Loucy (cell line): Measurements from ENCODE around the gene NCOR2.

Experiments
- H2AFZ ChIP-seq: fragments of 200-600 bp; sonication (generic); 2 replicates; pipeline ENCODE4 v1.6.0; 2016; ENCODE audit warnings: antibody characterized with exemption, mild to moderate bottlenecking, low read length, moderate library complexity
- H3F3A ChIP-seq: fragments of 200-600 bp; 2 replicates; pipeline ENCODE4 v1.6.0; 2016; ENCODE audit warnings: antibody characterized with exemption, low read depth, mild to moderate bottlenecking
- H3K27me3 ChIP-seq: fragments of 200-600 bp; sonication (generic); 2 replicates; pipeline ENCODE4 v1.6.1; 2014; ENCODE audit warnings: low read length, mild to moderate bottlenecking; ENCODE audit not compliant: insufficient read depth, poor library complexity, severe bottlenecking
- H3K36me3 ChIP-seq: fragments of 200-600 bp; sonication (generic); 2 replicates; pipeline ENCODE4 v1.6.1; 2016; ENCODE audit warnings: low read length; ENCODE audit not compliant: insufficient read depth
- H3K4me1 ChIP-seq: fragments of 200-600 bp; sonication (generic); 2 replicates; pipeline ENCODE4 v1.5.1; 2014; ENCODE audit warnings: low read length, mild to moderate bottlenecking; ENCODE audit not compliant: insufficient read depth, poor library complexity, severe bottlenecking
- H3K4me2 ChIP-seq: fragments of 200-600 bp; sonication (generic); 2 replicates; pipeline ENCODE4 v1.6.0; 2014; ENCODE audit warnings: antibody characterized with exemption, low read length, low read depth, mild to moderate bottlenecking; ENCODE audit not compliant: poor library complexity, severe bottlenecking
- H3K4me3 ChIP-seq: fragments of 200-600 bp; sonication (generic); 2 replicates; pipeline ENCODE4 v1.5.1; 2014; ENCODE audit warnings: low read length, mild to moderate bottlenecking, mixed read lengths; ENCODE audit not compliant: poor library complexity, severe bottlenecking
- H3K79me2 ChIP-seq: fragments of 200-600 bp; sonication (generic); 2 replicates; pipeline ENCODE4 v1.6.1; 2014; ENCODE audit warnings: low read length; ENCODE audit not compliant: insufficient read depth
- H3K9ac ChIP-seq: fragments of 200-600 bp; sonication (generic); 2 replicates; pipeline ENCODE4 v1.6.0; 2014; ENCODE audit warnings: mild to moderate bottlenecking, low read depth, low read length, moderate library complexity; ENCODE audit not compliant: poor library complexity, severe bottlenecking
- H3K9me2 ChIP-seq: fragments of 200-600 bp; sonication (generic); replicated peaks from 2 replicates; pipeline ENCODE4 v1.6.1; 2016; ENCODE audit warnings: low read depth, low read length, mixed read lengths
- H3K9me3 ChIP-seq: fragments of 200-600 bp; sonication (generic); 2 replicates; pipeline ENCODE4 v1.6.1; 2014; ENCODE audit warnings: mild to moderate bottlenecking, antibody characterized with exemption, low read length, low read depth; ENCODE audit not compliant: insufficient read depth
- H4K20me1 ChIP-seq: fragments of 200-600 bp; sonication (generic); 2 replicates; pipeline ENCODE4 v1.6.0; 2014; ENCODE audit warnings: antibody characterized with exemption, low read length, mild to moderate bottlenecking; ENCODE audit not compliant: insufficient read depth, poor library complexity, severe bottlenecking
- EZH2phosphoT487 ChIP-seq: fragments of 200-600 bp; IDR thresholded peaks from 2 replicates; pipeline ENCODE4 v1.6.1; 2018; ENCODE audit warnings: antibody characterized with exemption, mild to moderate bottlenecking, moderate library complexity, borderline replicate concordance
- TF ChIP-seq, protein P1 (sequence below): fragments of 200-600 bp; sonication (generic); conservative IDR thresholded peaks from 2 replicates; pipeline ENCODE4 v1.5.1; 2014; ENCODE audit warnings: mild to moderate bottlenecking, antibody characterized with exemption, low read length

Gene NCOR2

DNA sequence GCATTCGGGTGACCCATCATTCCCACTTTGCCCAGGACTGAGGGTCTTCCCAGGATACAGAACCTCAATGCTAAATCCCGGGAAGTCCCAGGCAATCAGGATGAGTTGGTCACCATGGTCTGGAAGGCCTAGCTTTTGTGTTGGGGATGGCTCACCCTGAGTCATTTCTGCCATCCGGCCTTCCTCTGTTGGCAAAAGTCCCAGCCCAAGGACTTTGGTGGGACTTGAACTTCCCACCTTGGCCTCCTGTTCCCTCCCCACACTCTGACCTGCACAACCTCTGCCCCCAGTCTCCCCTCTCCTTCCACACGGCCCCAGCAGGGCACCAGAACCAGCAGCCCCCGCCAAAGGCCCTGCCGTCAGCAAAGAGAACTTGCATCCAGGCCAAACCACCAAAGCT is 24.6 kb upstream of the NCOR2 start:
- Histone ChIP-seq H3K27me3 (no peaks in the 10 kb centered on the region), H3K9me2 (no peaks in the 10 kb centered on the region), H3F3A (no peaks in the 10 kb centered on the region), H3K4me1 (peaks cover 16% of the 10 kb centered on the region), H3K4me3 (no peak overlapping the region), H4K20me1 (no peaks in the 10 kb centered on the region), H3K9me3 (no peaks in the 10 kb centered on the region), H3K79me2 (no peaks in the 10 kb centered on the region), H2AFZ (no peak overlapping the region), H3K36me3 (no peaks in the 10 kb centered on the region), H3K4me2 (no peak overlapping the region), H3K9ac (no peak overlapping the region)
- TF ChIP-seq, protein P1, sequence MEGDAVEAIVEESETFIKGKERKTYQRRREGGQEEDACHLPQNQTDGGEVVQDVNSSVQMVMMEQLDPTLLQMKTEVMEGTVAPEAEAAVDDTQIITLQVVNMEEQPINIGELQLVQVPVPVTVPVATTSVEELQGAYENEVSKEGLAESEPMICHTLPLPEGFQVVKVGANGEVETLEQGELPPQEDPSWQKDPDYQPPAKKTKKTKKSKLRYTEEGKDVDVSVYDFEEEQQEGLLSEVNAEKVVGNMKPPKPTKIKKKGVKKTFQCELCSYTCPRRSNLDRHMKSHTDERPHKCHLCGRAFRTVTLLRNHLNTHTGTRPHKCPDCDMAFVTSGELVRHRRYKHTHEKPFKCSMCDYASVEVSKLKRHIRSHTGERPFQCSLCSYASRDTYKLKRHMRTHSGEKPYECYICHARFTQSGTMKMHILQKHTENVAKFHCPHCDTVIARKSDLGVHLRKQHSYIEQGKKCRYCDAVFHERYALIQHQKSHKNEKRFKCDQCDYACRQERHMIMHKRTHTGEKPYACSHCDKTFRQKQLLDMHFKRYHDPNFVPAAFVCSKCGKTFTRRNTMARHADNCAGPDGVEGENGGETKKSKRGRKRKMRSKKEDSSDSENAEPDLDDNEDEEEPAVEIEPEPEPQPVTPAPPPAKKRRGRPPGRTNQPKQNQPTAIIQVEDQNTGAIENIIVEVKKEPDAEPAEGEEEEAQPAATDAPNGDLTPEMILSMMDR: no peak
- TF ChIP-seq EZH2phosphoT487: no peak

DNA sequence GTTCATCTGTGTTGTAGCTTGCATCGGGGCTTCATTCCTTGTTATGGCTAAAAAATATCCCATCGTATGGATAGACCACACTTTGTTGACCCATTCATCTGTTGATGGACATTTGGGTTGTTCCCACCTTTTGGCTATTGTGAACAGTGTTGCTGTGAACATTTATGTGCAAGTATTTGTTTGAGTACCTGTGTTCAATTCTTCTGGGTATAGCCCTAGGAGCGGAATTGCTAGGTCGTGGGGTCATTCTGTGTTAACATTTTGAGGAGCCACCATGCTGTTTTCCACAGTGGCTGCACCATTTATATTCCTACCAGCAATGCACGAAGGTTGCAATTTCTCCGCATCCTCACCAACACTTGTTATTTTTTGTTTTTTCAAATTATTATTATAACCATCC is 23.0 kb upstream of the NCOR2 start:
- Histone ChIP-seq H4K20me1 (no peaks in the 10 kb centered on the region), H3K27me3 (no peaks in the 10 kb centered on the region), H3K4me1 (peaks cover 16% of the 10 kb centered on the region), H2AFZ (no peak overlapping the region), H3K4me2 (no peak overlapping the region), H3K9ac (no peak overlapping the region), H3K4me3 (no peak overlapping the region), H3F3A (no peaks in the 10 kb centered on the region), H3K79me2 (no peaks in the 10 kb centered on the region), H3K9me3 (no peaks in the 10 kb centered on the region), H3K36me3 (no peaks in the 10 kb centered on the region), H3K9me2 (no peaks in the 10 kb centered on the region)
- TF ChIP-seq, protein P1: no peak
- no peak for TF ChIP-seq EZH2phosphoT487

DNA sequence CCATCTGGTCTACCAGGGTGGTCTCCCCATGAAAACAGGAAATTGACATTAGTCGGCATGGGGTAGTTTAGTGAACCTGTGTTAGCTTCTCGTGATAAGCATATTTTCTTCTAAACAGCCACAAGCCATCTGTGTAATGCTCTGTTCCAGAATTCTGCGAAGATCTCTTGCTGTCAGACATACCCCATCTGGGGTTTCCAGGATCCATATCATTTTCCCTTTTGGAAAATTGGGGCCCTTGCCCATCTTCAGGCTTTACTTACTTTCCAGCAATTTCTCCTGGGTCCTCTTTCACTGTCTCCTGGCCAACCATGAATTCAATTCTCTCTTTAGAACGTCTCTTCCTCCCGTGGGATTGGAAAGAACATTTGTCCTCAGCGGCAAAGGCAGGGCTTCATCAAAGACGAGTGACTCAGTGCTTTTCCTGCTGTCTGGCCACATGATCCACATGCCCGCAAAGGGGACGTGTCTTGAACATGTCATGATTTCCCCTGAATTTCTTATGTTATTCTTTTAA is 21.4 kb upstream of the NCOR2 start:
- TF ChIP-seq EZH2phosphoT487: no peak
- TF ChIP-seq, protein P1: no peak
- Histone ChIP-seq H3K79me2 (no peaks in the 10 kb centered on the region), H3F3A (no peaks in the 10 kb centered on the region), H3K9me2 (no peaks in the 10 kb centered on the region), H3K9me3 (no peaks in the 10 kb centered on the region), H3K4me2 (peak overlapping the region; percentile 65), H3K9ac (peak overlapping the region; percentile 53), H3K4me1 (peaks cover 16% of the 10 kb centered on the region), H3K27me3 (no peaks in the 10 kb centered on the region), H3K36me3 (no peaks in the 10 kb centered on the region), H2AFZ (0 out of 2 replicates have a peak overlapping the region, but pooled peaks have one; percentile 29), H3K4me3 (peak overlapping the region; percentile 35), H4K20me1 (no peaks in the 10 kb centered on the region)
